DND-41 (cell line): ENCODE data around the gene PTPRE.
A peak's percentile ranks its signal among the peaks of the same experiment; 100 is the strongest.

Experiments used
- ATAC-seq: fragments of 200-7000 bp; cut with Tn5 transposase; 3 replicates; pipeline ENCODE4 v1.9.1; 2021; ENCODE audit warnings: low read depth; ENCODE audit not compliant: insufficient read depth
- DNase-seq: peaks from one replicate; pipeline ENCODE4 v3.0.0-alpha.2; 2020
- H2AFZ ChIP-seq: 2 replicates; pipeline ENCODE4 v1.6.0; 2012; ENCODE audit warnings: low read depth, low read length
- H3K27ac ChIP-seq: 2 replicates; pipeline ENCODE4 v1.5.1; 2012; ENCODE audit warnings: low read length, inconsistent platforms
- H3K27me3 ChIP-seq: fragments of 200-600 bp; sonication (generic); 2 replicates; pipeline ENCODE4 v1.6.0; 2012; ENCODE audit warnings: low read length, mild to moderate bottlenecking, inconsistent platforms; ENCODE audit not compliant: insufficient read depth, poor library complexity
- H3K36me3 ChIP-seq: 2 replicates; pipeline ENCODE4 v1.5.1; 2012; ENCODE audit warnings: low read length, inconsistent platforms; ENCODE audit not compliant: insufficient read depth
- H3K4me1 ChIP-seq: 2 replicates; pipeline ENCODE4 v1.5.1; 2012; ENCODE audit warnings: mild to moderate bottlenecking, low read length; ENCODE audit not compliant: insufficient read depth
- H3K4me2 ChIP-seq: 2 replicates; pipeline ENCODE4 v1.6.0; 2012; ENCODE audit warnings: mild to moderate bottlenecking, moderate library complexity, low read length, inconsistent platforms; ENCODE audit not compliant: insufficient read depth
- H3K4me3 ChIP-seq, 2 experiments: fragments of 200-600 bp in 1 of 2; shearing (Covaris generic) in 1 of 2; 2 replicates each; pipeline ENCODE4 v1.5.1; 2012 to 2016; ENCODE audit warnings: inconsistent platforms in 2 of 2, low read length in 2 of 2, mild to moderate bottlenecking in 2 of 2, low read depth in 1 of 2, moderate library complexity in 1 of 2
- H3K79me2 ChIP-seq: 2 replicates; pipeline ENCODE4 v1.6.0; 2012; ENCODE audit warnings: low read length, inconsistent platforms; ENCODE audit not compliant: insufficient read depth
- H3K9ac ChIP-seq: 2 replicates; pipeline ENCODE4 v1.6.0; 2012; ENCODE audit warnings: low read depth, mild to moderate bottlenecking, inconsistent platforms, low read length, moderate library complexity
- H3K9me3 ChIP-seq: 2 replicates; pipeline ENCODE4 v1.5.1; 2012; ENCODE audit warnings: low read length, moderate library complexity, mild to moderate bottlenecking, inconsistent platforms; ENCODE audit not compliant: insufficient read depth, severe bottlenecking
- H4K20me1 ChIP-seq: 2 replicates; pipeline ENCODE4 v1.6.0; 2012; ENCODE audit warnings: low read length; ENCODE audit not compliant: insufficient read depth
- CTCF ChIP-seq: IDR thresholded peaks from 2 replicates; pipeline ENCODE4 v1.5.1; 2012; ENCODE audit warnings: borderline replicate concordance, low read length, moderate library complexity, mild to moderate bottlenecking; ENCODE audit not compliant: poor library complexity, severe bottlenecking; ENCODE audit errors: extremely low read depth
- EZH2 ChIP-seq: IDR thresholded peaks from 3 replicates; pipeline ENCODE4 v1.6.1; 2012; ENCODE audit warnings: borderline replicate concordance, low read depth, mild to moderate bottlenecking, moderate library complexity, low read length, inconsistent platforms; ENCODE audit not compliant: severe bottlenecking

PTPRE gene

GRCh38 chr10:128047351-128047750, 140.4 kb downstream of the PTPRE start:
- peak overlapping the region; percentile 87 for H3K27ac ChIP-seq
- peaks cover 19% of the 10 kb centered on the region for H3K79me2 ChIP-seq
- H3K4me2 ChIP-seq, result peak overlapping the region; percentile 94
- H3K4me3 ChIP-seq, result peak overlapping the region; percentile 44 to 76
- peak; percentile 90 for DNase-seq
- peak overlapping the region; percentile 80 for H2AFZ ChIP-seq
- H3K36me3 ChIP-seq, result peaks cover 10% of the 10 kb centered on the region
- H3K27me3 ChIP-seq, result no peaks in the 10 kb centered on the region
- ATAC-seq, result peak; percentile 98
- peaks cover 44% of the 10 kb centered on the region for H3K4me1 ChIP-seq
- peak overlapping the region; percentile 68 for H3K9ac ChIP-seq
- H3K9me3 ChIP-seq, result no peaks in the 10 kb centered on the region
- H4K20me1 ChIP-seq, result no peaks in the 10 kb centered on the region
- no peak for TF ChIP-seq EZH2
- peak; percentile 35 for TF ChIP-seq CTCF

- DNase-seq, result peak; percentile 43
- H3K36me3 ChIP-seq, result peaks cover 16% of the 10 kb centered on the region
- TF ChIP-seq EZH2 (no peak), CTCF (no peak)
- peaks cover 19% of the 10 kb centered on the region for H3K79me2 ChIP-seq
- peak overlapping the region; percentile 94 for H3K4me2 ChIP-seq
- H3K9ac ChIP-seq, result peak overlapping the region; percentile 68
- H4K20me1 ChIP-seq, result no peaks in the 10 kb centered on the region
- no peaks in the 10 kb centered on the region for H3K27me3 ChIP-seq
- H3K4me1 ChIP-seq, result peaks cover 44% of the 10 kb centered on the region
- H3K9me3 ChIP-seq, result no peaks in the 10 kb centered on the region
- H3K4me3 ChIP-seq, result peak overlapping the region; percentile 44 to 76
- H3K27ac ChIP-seq, result peak overlapping the region; percentile 87
- ATAC-seq, result peak; percentile 44
- H2AFZ ChIP-seq, result peak overlapping the region; percentile 80
These were observed 141.3 kb downstream of the PTPRE start for GRCh38 chr10:128047991-128048818.

GRCh38 chr10:128048819-128049210, 141.9 kb downstream of the PTPRE start:
- no peak for DNase-seq
- H3K27ac ChIP-seq, result peak overlapping the region; percentile 87
- peak overlapping the region; percentile 68; the same call in 1 of the 2 replicates for H3K9ac ChIP-seq
- H3K4me1 ChIP-seq, result peaks cover 44% of the 10 kb centered on the region
- H2AFZ ChIP-seq, result no peak overlapping the region
- peaks cover 18% of the 10 kb centered on the region for H3K36me3 ChIP-seq
- peaks cover 19% of the 10 kb centered on the region for H3K79me2 ChIP-seq
- no peaks in the 10 kb centered on the region for H3K27me3 ChIP-seq
- ATAC-seq, result no peak
- H3K4me3 ChIP-seq, result peak overlapping the region in 1 of 2 experiments; percentile 76; a peak in 2 of 4 replicates
- no peaks in the 10 kb centered on the region for H4K20me1 ChIP-seq
- TF ChIP-seq CTCF, result no peak
- TF ChIP-seq EZH2, result no peak
- no peaks in the 10 kb centered on the region for H3K9me3 ChIP-seq
- H3K4me2 ChIP-seq, result peak overlapping the region; percentile 94
